DOHH2 (cell line): ENCODE results near the gene SMLR1.

Experiments used
- H3F3A ChIP-seq: fragments of 200-600 bp; sonication (generic), shearing (Covaris generic); 2 replicates; pipeline ENCODE4 v1.6.0; 2016; ENCODE audit warnings: antibody characterized with exemption, mild to moderate bottlenecking; ENCODE audit not compliant: control insufficient read depth, insufficient read depth
- H3K27ac ChIP-seq: fragments of 200-600 bp; sonication (generic); 2 replicates; pipeline ENCODE4 v1.5.1; 2014; ENCODE audit warnings: low read depth, mild to moderate bottlenecking, low read length, moderate library complexity
- H3K27me3 ChIP-seq: fragments of 200-600 bp; sonication (generic); 2 replicates; pipeline ENCODE4 v1.6.1; 2014; ENCODE audit warnings: mild to moderate bottlenecking, low read length, mixed read lengths; ENCODE audit not compliant: control insufficient read depth
- H3K36me3 ChIP-seq: fragments of 200-600 bp; sonication (generic); 2 replicates; pipeline ENCODE4 v1.6.1; 2014; ENCODE audit warnings: mild to moderate bottlenecking, low read length, moderate library complexity, mixed read lengths; ENCODE audit not compliant: control insufficient read depth
- H3K4me1 ChIP-seq: fragments of 200-600 bp; sonication (generic); 2 replicates; pipeline ENCODE4 v1.6.1; 2014; ENCODE audit warnings: mild to moderate bottlenecking, low read length, mixed read lengths; ENCODE audit not compliant: control insufficient read depth
- H3K4me2 ChIP-seq: fragments of 200-600 bp; sonication (generic); 2 replicates; pipeline ENCODE4 v1.6.0; 2014; ENCODE audit warnings: mild to moderate bottlenecking, low read length, moderate library complexity
- H3K4me3 ChIP-seq: fragments of 200-600 bp; sonication (generic); 2 replicates; pipeline ENCODE4 v1.5.1; 2014; ENCODE audit warnings: mild to moderate bottlenecking, low read length, mixed read lengths
- H3K79me2 ChIP-seq: fragments of 200-600 bp; sonication (generic); 2 replicates; pipeline ENCODE4 v1.6.1; 2014; ENCODE audit warnings: mild to moderate bottlenecking, low read length, mixed read lengths; ENCODE audit not compliant: control insufficient read depth
- H3K9me2 ChIP-seq: fragments of 200-600 bp; sonication (generic); replicated peaks from 2 replicates; pipeline ENCODE4 v1.6.1; 2014; ENCODE audit warnings: mild to moderate bottlenecking, low read length, mixed read lengths; ENCODE audit not compliant: control insufficient read depth
- H3K9me3 ChIP-seq: fragments of 200-600 bp; sonication (generic); 2 replicates; pipeline ENCODE4 v1.6.1; 2014; ENCODE audit warnings: antibody characterized with exemption, low read length, mixed read lengths; ENCODE audit not compliant: control insufficient read depth, insufficient read depth
- H4K20me1 ChIP-seq: fragments of 200-600 bp; sonication (generic); 2 replicates; pipeline ENCODE4 v1.6.0; 2014; ENCODE audit warnings: low read depth, mild to moderate bottlenecking, antibody characterized with exemption, low read length, moderate library complexity; ENCODE audit not compliant: control insufficient read depth, insufficient read depth
- CTCF ChIP-seq: fragments of 200-600 bp; sonication (generic); IDR thresholded peaks from one replicate; pipeline ENCODE4 v1.5.1; 2014; ENCODE audit warnings: antibody characterized with exemption, mild to moderate bottlenecking, low read depth, low read length; ENCODE audit not compliant: poor library complexity, severe bottlenecking
- EZH2phosphoT487 ChIP-seq: fragments of 200-600 bp; sonication (generic); IDR thresholded peaks from 2 replicates; pipeline ENCODE4 v1.6.1; 2017; ENCODE audit warnings: borderline replicate concordance, mild to moderate bottlenecking, antibody characterized with exemption, low read length, moderate library complexity, mixed read lengths

SMLR1 gene

GRCh38 chr6:130815200-130816071 is 11.8 kb upstream of the SMLR1 start:
- TF ChIP-seq CTCF (no peak), EZH2phosphoT487 (no peak)
- no peaks in the 10 kb centered on the region for H3K4me1 ChIP-seq
- no peaks in the 10 kb centered on the region for H4K20me1 ChIP-seq
- no peak overlapping the region for H3K4me2 ChIP-seq
- no peaks in the 10 kb centered on the region for H3K27me3 ChIP-seq
- H3K27ac ChIP-seq, result no peak overlapping the region
- no peaks in the 10 kb centered on the region for H3F3A ChIP-seq
- no peaks in the 10 kb centered on the region for H3K36me3 ChIP-seq
- no peaks in the 10 kb centered on the region for H3K9me2 ChIP-seq
- H3K79me2 ChIP-seq, result no peaks in the 10 kb centered on the region
- H3K9me3 ChIP-seq, result no peaks in the 10 kb centered on the region
- no peak overlapping the region for H3K4me3 ChIP-seq

GRCh38 chr6:130822736-130823135 is 4.5 kb upstream of the SMLR1 start:
- Histone ChIP-seq H3K27ac (no peak overlapping the region), H3K9me2 (no peaks in the 10 kb centered on the region), H3K9me3 (no peaks in the 10 kb centered on the region), H3K4me3 (no peak overlapping the region), H3F3A (no peaks in the 10 kb centered on the region), H3K4me2 (no peak overlapping the region), H4K20me1 (no peaks in the 10 kb centered on the region), H3K4me1 (no peaks in the 10 kb centered on the region), H3K27me3 (no peaks in the 10 kb centered on the region), H3K79me2 (no peaks in the 10 kb centered on the region), H3K36me3 (no peaks in the 10 kb centered on the region)
- no peak for TF ChIP-seq CTCF
- TF ChIP-seq EZH2phosphoT487, result no peak

GRCh38 chr6:130824978-130825694 is 2.1 kb upstream of the SMLR1 start:
- no peaks in the 10 kb centered on the region for H4K20me1 ChIP-seq
- no peaks in the 10 kb centered on the region for H3K27me3 ChIP-seq
- H3F3A ChIP-seq, result no peaks in the 10 kb centered on the region
- no peaks in the 10 kb centered on the region for H3K9me2 ChIP-seq
- TF ChIP-seq CTCF (no peak), EZH2phosphoT487 (no peak)
- no peaks in the 10 kb centered on the region for H3K79me2 ChIP-seq
- H3K4me3 ChIP-seq, result no peak overlapping the region
- H3K9me3 ChIP-seq, result no peaks in the 10 kb centered on the region
- H3K27ac ChIP-seq, result no peak overlapping the region
- no peaks in the 10 kb centered on the region for H3K36me3 ChIP-seq
- H3K4me2 ChIP-seq, result no peak overlapping the region
- no peaks in the 10 kb centered on the region for H3K4me1 ChIP-seq
